Upper lobe of right lung (tissue), 1 donor: Measurements from ENCODE around the gene PXDN. TPM values are rescaled to one million over a fixed set of nuclear protein-coding genes. Genes with fewer than 3 reads are reported as not detected.

Source experiments
- ATAC-seq: fragments of 200-7000 bp; cut with Tn5 transposase; one replicate; pipeline ENCODE4 v1.9.1; 2020; ENCODE audit warnings: mild to moderate bottlenecking, moderate library complexity
- DNase-seq: peaks from one replicate; pipeline ENCODE4 v3.0.0-alpha.2; 2020
- H3K27ac ChIP-seq: fragments of 200-600 bp; one replicate; pipeline ENCODE4 v1.8.0; 2022
- H3K27me3 ChIP-seq: fragments of 200-600 bp; one replicate; pipeline ENCODE4 v1.8.0; 2022; ENCODE audit warnings: mild to moderate bottlenecking
- H3K36me3 ChIP-seq: fragments of 200-600 bp; one replicate; pipeline ENCODE4 v1.8.0; 2022
- H3K4me1 ChIP-seq: fragments of 200-600 bp; one replicate; pipeline ENCODE4 v1.8.0; 2022
- H3K4me3 ChIP-seq: fragments of 200-600 bp; one replicate; pipeline ENCODE4 v1.8.0; 2022; ENCODE audit warnings: mild to moderate bottlenecking
- H3K9me3 ChIP-seq: fragments of 200-600 bp; one replicate; pipeline ENCODE4 v1.8.0; 2022
- CTCF ChIP-seq: fragments of 200-600 bp; IDR thresholded peaks from one replicate; pipeline ENCODE4 v1.8.0; 2022; ENCODE audit warnings: antibody characterized with exemption
- intact Hi-C: fragments of 100-400 bp; cut with DNase I; formaldehyde crosslinking; loops from one replicate; pipeline ENCODE4 v1.11.0; 2022
- total RNA-seq: library from RNA; stranded (reverse); fragmentation: NEBNext Ultra II Directional; extraction: Animal tissue kit (Norgen Biotek cat#: 25700); gene quantifications from one replicate; pipeline ENCODE4 v1.2.1, GENCODE V29; 2021
- donor health status: DM: no; HTN: yes; CAD: no; lungs with severe emphysema.

PXDN gene
- total RNA-seq, 1 donor from 2014 or later = 58.4 TPM

DNA sequence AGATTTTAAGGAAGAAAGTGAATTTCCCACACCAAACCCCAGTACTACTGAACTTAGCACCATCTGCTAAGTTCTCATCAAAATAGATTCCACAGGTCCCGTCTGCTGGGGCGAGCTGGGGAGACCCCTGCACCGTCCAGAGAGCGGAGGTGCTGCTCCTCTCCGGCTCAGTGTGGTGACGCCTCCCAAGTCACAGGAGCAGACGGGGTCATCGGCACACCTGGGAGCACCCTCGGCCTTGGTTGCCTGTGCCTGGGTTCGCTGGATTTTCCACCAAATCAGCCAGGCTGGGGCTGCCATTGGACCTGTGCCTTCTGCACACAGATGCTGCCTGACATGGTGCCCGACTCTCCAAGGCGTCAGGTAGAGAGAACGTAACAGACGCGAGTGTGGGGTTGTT lies 141.3 kb downstream of the PXDN start:
- Histone ChIP-seq H3K4me3 (no peak overlapping the region), H3K9me3 (no peaks in the 10 kb centered on the region), H3K4me1 (peaks cover 23% of the 10 kb centered on the region), H3K36me3 (no peaks in the 10 kb centered on the region), H3K27ac (no peak overlapping the region), H3K27me3 (no peaks in the 10 kb centered on the region)
- no peak for TF ChIP-seq CTCF
- no peak for ATAC-seq
- DNase-seq = peak; percentile 52
- intact Hi-C loops = no loop called here

GRCh38 chr2:1602278-1603010 lies 141.9 kb downstream of the PXDN start:
- peaks cover 23% of the 10 kb centered on the region for H3K4me1 ChIP-seq
- intact Hi-C loops = no loop called here
- ATAC-seq (no peak), DNase-seq (no peak)
- H3K4me3 ChIP-seq = no peak overlapping the region
- H3K9me3 ChIP-seq = no peaks in the 10 kb centered on the region
- no peaks in the 10 kb centered on the region for H3K36me3 ChIP-seq
- H3K27ac ChIP-seq = no peak overlapping the region
- no peaks in the 10 kb centered on the region for H3K27me3 ChIP-seq
- TF ChIP-seq CTCF = no peak

GRCh38 chr2:1601471-1602277 lies 142.6 kb downstream of the PXDN start:
- Histone ChIP-seq H3K4me1 (peaks cover 23% of the 10 kb centered on the region), H3K36me3 (no peaks in the 10 kb centered on the region), H3K27ac (peak overlapping the region; percentile 8), H3K4me3 (no peak overlapping the region), H3K9me3 (no peaks in the 10 kb centered on the region), H3K27me3 (no peaks in the 10 kb centered on the region)
- intact Hi-C loops = no loop called here
- DNase-seq (peak; percentile 44), ATAC-seq (no peak)
- no peak for TF ChIP-seq CTCF

DNA sequence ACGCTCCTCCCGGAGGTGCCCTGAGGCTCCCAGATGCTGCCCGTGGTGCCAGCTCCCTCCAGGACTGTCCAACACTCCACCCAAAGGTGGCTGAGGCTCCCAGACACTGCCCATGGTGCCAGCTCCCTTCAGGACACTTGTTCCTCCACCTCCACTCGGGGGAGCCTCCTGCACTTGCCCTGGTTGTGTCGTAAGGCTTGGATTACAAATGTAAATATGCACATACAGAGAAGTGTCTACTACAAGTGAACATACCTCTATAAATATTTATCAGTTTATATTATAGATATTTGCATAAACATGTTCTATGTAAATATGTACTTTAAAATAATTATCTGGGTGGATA lies 143.3 kb downstream of the PXDN start:
- no peak overlapping the region for H3K4me3 ChIP-seq
- intact Hi-C loops = no loop called here
- DNase-seq = no peak
- H3K4me1 ChIP-seq = peaks cover 23% of the 10 kb centered on the region
- H3K27ac ChIP-seq = peak overlapping the region; percentile 8
- ATAC-seq = no peak
- no peaks in the 10 kb centered on the region for H3K9me3 ChIP-seq
- no peaks in the 10 kb centered on the region for H3K36me3 ChIP-seq
- TF ChIP-seq CTCF = no peak
- no peaks in the 10 kb centered on the region for H3K27me3 ChIP-seq

GRCh38 chr2:1600191-1601066 lies 143.9 kb downstream of the PXDN start:
- Histone ChIP-seq H3K4me1 (peaks cover 21% of the 10 kb centered on the region), H3K4me3 (no peak overlapping the region), H3K36me3 (no peaks in the 10 kb centered on the region), H3K27ac (no peak overlapping the region), H3K9me3 (no peaks in the 10 kb centered on the region), H3K27me3 (no peaks in the 10 kb centered on the region)
- intact Hi-C loops = no loop called here
- no peak for TF ChIP-seq CTCF
- DNase-seq (peak; percentile 53), ATAC-seq (peak; percentile 32)
